GM03348 (cell line): ENCODE data around the gene FLOT2.
"Not testable (repeated sequence)": the region's sequence is repeated elsewhere in the genome, so short reads cannot be mapped to it uniquely, and the experiment has no call there.

Source experiments
- DNase-seq: peaks from one replicate; pipeline ENCODE4 v3.0.0; 2012; ENCODE audit warnings: low spot score

The FLOT2 gene

DNA sequence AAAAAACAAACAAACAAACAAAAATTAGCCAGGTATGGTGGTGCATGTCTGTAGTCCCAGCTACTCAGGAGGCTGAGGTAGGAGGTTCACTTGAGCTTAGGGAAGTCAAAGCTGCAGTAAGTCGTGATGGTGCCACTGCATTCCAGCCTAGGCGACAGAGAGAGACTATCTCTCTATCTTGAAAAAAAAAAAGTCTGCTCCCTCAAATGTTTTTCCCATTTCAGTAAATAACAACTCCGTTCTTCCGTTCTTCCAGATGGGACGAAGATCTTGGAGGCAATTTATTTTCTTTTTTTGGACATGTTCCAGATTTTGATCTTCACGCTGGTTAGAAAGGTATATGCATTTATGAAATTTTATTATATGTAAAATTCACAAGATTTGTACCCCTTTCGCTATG is 23.7 kb downstream of the FLOT2 start:
- DNase-seq: no peak

DNA sequence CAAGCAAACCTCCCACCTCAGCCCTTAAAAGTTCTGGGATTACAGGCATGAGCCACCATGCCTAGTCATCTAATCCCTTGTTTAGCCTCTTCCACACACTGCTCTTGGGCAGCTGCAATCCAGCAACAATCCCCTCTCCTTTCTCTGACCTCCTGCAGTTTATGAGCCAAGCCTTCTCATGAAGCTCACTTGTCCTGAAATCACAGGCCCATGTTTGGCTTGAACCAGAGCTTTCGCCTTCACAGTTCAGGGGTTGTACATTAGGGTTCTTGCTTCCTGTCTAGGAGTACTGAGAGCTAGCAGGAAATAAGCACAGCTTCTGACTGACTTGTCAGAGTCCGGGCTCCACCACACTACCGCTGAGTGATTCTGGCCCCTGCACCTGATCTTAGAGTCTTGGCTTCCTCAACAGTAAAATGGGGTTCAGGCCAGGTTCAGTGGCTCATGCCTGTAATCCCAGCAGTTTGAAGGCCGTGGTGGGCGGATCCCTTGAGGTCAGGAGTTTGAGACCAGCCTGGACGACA is 26.4 kb downstream of the FLOT2 start:
- no peak for DNase-seq

- DNase-seq: no peak
These were observed 30.3 kb downstream of the FLOT2 start for GRCh38 chr17:28867276-28867675.

DNA sequence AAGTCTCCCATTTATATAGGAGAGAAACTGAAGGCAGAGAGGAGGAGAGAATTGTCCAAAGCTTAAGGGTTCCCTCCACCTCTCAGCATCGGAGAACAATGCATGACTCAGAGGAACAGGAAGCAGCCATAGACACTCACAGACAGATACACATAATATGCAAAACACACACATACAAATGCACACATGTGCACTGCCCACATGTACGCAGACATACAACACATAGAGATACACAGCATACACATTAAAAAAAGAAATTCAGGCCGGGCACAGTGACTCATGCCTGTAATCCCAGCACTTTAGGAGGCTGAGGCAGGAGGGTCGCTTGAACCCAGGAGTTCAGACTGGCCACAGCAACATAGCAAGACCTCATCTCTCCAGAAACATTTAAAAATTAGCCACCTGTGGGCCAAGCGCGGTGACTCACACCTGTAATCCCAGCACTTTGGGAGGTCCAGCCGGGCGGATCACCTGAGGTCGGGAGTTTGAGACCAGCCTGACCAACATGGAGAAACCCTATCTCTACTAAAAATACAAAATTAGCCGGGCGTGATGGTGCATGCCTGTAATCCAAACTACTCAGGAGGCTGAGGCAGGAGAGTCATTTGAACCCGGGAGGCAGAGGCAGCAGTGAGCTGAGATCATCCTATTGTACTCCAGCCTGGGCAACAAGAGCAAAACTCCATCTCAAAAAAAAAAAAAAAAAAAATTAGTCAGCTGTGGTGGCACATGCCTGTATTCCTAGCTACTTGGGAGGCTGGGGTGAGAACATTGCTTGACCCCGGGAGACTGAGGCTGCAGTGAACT is 31.4 kb downstream of the FLOT2 start:
- DNase-seq: no peak

DNA sequence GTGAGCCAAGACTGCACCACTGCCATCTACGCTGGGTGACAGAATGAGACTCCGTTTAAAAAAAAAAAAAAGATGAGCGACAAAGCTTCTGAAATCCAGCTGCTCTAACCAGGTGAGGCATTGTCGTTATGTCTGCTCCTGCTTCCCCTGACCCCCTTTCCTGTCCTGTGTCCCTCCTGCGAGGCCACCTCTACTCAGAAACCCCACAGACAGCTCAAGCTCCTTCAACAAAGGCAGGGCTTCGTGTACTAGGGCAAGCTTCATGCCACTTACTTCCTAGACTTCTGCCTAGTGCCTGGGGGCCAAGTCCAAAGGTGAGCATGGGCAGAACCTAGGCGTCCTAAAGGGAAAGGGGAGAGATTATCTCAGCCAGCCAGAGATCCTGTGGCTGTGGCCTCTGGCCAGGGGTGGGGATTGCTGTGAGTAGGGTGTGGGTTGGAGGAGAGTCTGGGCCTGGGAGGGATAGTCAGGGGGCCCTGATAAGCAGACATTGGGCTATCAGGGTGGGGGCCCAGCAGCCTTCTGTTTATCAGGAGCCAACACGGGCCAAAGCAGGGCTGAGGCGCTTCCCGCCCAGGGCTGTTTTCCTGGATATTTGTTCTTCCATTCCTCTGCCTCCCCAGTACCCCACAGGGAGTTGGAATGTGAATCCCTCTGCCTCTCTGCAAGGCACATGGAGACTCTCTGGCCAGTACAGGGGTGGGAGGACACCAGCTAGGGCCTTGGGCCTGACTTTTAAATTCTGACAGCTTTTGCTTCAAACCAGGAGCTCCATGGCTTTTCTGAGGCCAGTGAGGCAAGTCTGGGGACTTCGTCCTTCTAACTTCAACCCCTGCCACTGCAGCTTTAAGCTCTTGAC is 32.3 kb downstream of the FLOT2 start:
- no peak for DNase-seq

GRCh38 chr17:28863953-28864352 is 33.6 kb downstream of the FLOT2 start:
- DNase-seq: no peak

DNA sequence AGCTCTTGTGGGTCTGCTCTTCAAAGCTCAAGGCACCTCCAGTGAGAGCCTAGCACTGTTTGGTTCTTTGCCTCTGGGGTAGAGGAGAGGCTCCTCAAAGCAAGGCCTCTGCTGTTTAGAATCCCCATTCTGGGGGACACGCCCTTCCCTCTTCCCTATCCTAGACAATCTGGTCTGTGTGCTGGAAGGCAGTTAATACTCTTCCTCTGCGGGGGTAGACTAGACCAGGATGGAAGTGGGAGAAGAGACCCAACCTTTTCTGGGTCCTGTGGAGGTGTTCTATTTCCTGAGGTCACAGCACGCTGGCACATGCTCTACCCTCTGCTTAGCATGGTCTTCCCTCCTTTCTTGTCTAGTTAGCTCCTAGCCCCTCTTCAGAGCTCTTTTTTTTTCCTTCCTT is 35.0 kb downstream of the FLOT2 start:
- no peak for DNase-seq

- no peak for DNase-seq
These were observed 35.9 kb downstream of the FLOT2 start for GRCh38 chr17:28861393-28862203.

- no peak for DNase-seq
These were observed 37.1 kb downstream of the FLOT2 start for GRCh38 chr17:28860363-28860808.

DNA sequence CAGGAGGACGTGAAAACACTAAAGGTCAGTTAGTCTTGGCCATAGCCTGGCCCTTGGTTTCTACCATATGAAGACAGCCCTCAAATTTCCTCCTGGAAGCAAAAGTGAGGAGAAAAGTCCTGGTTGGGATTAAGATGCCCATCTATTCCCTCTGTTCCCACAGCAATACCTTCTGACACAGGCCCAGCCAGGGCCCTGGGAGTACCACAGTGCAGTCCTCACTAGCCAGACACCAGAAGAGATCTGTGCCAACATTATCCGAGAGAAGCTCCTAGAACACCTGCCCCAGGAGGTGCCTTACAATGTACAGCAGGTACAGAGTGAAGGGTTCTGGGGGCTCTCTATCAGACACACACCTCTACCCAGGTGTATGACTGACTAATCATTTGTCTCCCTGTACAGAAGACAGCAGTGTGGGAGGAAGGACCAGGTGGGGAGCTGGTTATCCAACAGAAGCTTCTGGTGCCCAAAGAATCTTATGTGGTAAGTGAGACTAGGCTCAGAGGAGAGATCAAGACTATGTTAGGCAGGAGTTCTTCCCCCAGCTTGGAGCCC is 38.7 kb downstream of the FLOT2 start:
- no peak for DNase-seq

DNA sequence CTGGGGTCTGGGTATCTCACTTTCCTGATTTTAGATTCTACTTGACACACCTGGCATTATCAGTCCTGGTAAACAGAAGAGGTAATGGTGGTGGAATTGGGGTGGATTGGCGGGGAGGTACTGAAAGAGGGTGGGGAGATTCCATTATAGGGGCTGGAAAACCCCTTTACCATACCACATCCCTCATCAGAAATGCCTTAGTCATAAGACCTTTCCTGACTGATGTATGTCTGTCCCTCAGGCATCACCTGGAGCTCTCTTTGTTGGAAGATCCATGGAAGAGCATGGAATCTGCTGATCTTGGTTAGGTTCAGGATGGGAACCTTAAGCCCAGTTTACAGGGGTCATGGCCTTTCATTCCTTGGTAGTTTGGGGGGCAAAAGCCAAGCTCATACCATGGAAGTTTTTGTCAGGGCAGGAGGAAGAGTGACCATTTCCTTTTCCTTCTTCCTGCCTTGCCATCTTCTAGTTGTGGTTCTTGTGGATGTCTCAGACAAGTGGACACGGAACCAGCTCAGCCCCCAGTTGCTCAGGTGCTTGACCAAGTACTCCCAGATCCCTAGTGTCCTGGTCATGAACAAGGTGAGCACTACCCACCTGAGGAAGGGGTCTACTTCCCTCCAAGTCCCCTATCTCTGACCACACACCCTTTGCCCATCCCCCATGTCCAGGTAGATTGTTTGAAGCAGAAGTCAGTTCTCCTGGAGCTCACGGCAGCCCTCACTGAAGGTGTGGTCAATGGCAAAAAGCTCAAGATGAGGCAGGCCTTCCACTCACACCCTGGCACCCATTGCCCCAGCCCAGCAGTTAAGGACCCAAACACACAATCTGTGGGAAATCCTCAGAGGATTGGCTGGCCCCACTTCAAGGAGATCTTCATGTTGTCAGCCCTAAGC is 39.4 kb downstream of the FLOT2 start:
- no peak for DNase-seq

DNA sequence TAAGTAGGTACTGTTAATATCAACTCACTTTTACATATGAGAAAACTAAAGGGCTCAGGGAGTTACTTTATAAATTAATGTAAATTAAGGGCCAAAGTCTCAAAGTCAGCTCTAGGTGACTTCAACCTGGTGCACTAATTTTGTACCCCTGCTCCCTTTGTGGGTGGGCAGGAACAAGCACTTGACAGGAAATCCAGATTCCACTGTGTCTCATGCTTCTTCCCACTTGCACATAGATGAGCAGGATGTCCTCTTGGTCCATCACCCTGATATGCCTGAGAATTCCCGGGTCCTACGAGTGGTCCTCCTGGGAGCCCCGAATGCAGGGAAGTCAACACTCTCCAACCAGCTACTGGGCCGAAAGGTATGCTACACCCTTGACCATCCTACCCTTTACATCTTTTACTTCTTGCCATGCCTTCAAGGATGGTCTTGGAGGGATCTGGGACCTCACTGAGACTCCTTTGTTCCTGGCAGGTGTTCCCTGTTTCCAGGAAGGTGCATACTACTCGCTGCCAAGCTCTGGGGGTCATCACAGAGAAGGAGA is 41.4 kb downstream of the FLOT2 start:
- DNase-seq: no peak

GRCh38 chr17:28855336-28855679 is 42.2 kb downstream of the FLOT2 start:
- no peak for DNase-seq

DNA sequence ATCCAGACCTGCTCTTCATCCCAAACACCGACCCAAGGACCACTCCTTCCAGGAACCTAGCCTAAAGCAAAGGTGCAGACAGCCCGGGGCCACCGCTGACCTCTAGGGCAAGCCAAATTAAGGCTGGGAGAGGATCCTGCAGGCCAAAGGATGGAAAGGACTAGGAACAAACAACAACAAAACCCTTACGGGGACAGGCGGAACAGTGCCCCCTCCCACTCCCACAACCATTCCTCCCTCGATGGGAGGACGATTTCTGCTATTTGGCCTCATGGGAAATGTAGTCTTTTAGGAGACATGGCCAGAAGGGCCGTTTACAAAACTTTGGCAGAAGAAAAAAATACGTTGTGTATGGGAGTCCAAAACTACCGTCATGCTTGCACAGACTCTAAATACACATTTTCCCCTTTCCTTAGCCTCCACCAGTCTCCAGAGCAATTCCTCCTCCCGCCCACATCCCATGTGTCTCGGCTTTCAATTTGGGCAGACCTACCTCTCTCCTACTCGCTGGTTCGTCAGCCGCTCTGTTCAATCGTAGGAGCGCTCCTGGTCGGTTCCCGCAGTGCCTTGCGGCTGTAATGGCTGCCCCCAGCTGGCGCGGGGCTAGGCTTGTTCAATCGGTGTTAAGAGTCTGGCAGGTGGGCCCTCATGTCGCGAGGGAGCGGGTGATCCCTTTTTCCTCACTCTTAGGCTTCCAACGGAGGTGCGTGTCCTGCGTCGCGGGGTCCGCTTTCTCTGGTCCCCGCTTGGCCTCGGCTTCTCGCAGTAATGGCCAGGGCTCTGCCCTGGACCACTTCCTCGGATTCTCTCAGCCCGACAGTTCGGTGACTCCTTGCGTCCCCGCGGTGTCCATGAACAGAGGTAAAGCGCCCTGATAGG is 42.8 kb downstream of the FLOT2 start, which contains the start of gene ERAL1:
Gene ERAL1 (plus strand): TSS at position 560 of the 879 bp plus-strand sequence. CDS start 19 bp downstream, at position 579.
- peak; percentile 95 for DNase-seq

GRCh38 chr17:28853295-28853694 is 44.2 kb downstream of the FLOT2 start:
- DNase-seq: no peak

GRCh38 chr17:28849281-28849680 is 48.3 kb downstream of the FLOT2 start:
- DNase-seq: no peak

- DNase-seq: not testable (repeated sequence)
These were observed 48.9 kb downstream of the FLOT2 start for GRCh38 chr17:28848667-28849066.

- not testable (repeated sequence) for DNase-seq
These were observed 50.8 kb downstream of the FLOT2 start for GRCh38 chr17:28846699-28847098.

- DNase-seq: no peak
These were observed 51.3 kb downstream of the FLOT2 start for GRCh38 chr17:28846231-28846630.
